Measurements from ENCODE around the gene RHBDF2.

The RHBDF2 gene

DNA sequence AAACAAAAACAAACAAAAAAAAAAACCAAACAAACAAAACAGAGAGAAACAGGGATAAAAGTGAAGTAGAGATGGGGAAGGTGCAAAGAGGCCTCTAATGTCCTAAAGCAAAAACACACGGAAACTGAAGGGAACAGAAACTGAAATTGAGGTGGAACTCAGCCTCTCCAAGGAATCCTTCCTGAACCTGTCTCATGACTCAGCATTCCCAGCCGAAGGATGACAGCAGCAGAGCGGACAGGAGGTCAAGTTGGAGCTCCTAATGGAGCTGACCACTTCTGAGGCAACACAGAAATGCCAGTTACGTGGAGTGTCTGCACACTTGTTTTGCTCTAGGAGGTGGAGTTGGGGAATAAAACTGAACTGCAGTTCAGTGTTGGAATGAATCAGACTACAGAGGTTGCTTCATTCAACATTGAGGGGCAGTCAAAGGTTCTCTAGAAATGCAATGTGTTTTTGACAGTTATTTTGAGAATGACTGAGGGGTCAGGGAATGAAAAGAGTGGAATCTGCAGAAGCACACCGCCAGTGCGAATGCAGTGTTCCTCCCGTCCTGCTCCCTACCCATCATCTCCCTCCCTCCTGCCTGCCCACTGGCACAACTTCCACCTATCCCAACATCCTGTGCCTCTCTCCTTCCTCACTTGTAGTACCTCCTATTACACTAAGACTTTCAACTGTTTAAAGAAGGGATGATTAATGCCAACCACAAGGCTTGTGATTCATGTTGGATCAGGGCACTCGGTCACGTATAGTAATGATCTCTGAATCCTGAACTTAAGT is 54.6 kb downstream of the RHBDF2 start:
- Histone ChIP-seq H3K27ac (ENCODE audit: low read depth, low read length) (peak overlapping the region; percentile 80), H3K9ac (ENCODE audit: low read depth, low read length) (0 out of 2 replicates have a peak overlapping the region, but pooled peaks have one; percentile 19), H3K9me3 (ENCODE audit: insufficient read depth, low read depth, low read length) (no peaks in the 10 kb centered on the region), H3K27me3 (ENCODE audit: insufficient read depth, low read length) (no peaks in the 10 kb centered on the region), H3K4me3 (ENCODE audit: low read length) (no peak overlapping the region), H3K36me3 (ENCODE audit: insufficient read depth, low read length) (no peaks in the 10 kb centered on the region), H3K4me1 (ENCODE audit: insufficient read depth, low read length) (peaks cover 78% of the 10 kb centered on the region)
- WGBS = 62% methylated on average over 9 of the region's 9 CpGs

DNA sequence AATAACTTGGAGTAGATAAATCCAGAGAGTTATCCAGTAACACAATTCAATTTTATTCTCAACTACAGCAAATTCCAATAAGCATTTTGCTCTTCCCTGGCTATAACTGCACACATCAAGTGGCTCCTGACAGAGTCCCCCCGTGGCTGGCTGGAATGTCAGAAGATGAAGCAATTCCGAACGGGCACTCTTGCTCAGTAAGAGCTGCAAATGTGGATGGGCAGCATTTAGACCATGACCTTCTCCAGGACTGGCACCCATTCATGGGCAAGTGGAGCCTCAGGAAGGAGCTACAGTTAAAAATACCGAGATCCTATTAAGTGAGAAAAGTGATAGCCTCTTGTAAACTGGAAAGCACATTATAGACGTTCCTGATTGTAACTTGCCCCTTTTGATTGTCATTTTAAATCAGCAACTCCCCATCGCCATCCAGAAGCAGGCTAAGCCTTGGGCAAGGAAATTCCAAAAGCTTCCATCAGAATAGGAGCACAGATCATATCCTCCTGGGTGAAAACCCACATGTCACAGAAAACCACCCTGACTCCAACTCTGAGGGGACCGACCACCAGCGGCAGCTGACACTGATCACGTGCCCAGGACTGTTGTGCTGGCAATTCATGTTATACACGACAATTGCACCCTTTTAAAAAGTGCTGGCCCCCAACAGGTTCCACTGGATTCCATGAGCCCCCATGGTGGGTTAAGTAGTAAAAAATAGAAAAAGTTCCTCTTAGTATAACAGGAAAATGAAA is 55.4 kb downstream of the RHBDF2 start:
- Histone ChIP-seq H3K27me3 (ENCODE audit: insufficient read depth, low read length) (no peaks in the 10 kb centered on the region), H3K4me3 (ENCODE audit: low read length) (no peak overlapping the region), H3K27ac (ENCODE audit: low read depth, low read length) (peak overlapping the region; percentile 80), H3K9me3 (ENCODE audit: insufficient read depth, low read depth, low read length) (no peaks in the 10 kb centered on the region), H3K9ac (ENCODE audit: low read depth, low read length) (peak overlapping the region; percentile 19; the same call in 1 of the 2 replicates), H3K36me3 (ENCODE audit: insufficient read depth, low read length) (no peaks in the 10 kb centered on the region), H3K4me1 (ENCODE audit: insufficient read depth, low read length) (peaks cover 78% of the 10 kb centered on the region)
- 41% methylated on average over 10 of the region's 10 CpGs for WGBS

DNA sequence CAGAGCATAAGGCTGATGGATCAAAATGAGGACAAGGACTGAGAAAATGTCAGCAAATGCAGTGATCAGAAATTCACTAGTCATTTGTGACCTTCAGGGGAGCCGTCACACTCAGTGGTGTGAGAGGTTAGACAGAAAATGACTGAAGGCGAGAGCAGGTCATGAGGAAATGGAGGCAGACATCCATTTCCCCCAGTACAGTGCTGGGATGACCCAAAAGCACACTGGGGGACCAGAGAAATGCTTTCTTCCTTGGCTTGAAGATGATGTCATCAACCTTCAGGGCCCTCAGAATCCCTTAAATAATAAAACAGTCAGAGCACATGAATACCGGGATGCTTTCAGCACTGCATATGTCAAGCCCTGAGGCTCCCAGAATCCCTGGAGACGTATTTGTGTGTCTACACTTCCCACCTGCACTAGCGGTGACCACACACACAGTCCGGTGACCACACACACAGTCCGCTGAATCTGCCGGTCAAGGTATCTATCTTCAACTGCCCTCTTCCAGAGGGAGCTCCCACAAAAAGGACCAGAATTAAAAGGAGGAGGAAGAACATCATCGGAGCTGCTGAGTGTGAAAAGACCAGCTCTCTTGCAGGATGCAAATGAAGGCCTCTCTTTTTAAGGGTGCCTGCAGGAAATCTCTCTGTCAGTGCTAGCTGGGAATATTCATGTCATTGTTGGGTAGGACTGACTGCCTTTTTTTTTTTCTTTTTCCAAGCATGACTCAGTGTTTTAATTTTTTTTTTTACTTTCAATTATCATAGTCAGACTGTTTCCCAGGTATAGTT is 56.5 kb downstream of the RHBDF2 start:
- WGBS = 17% methylated on average over 9 of the region's 9 CpGs
- Histone ChIP-seq H3K27ac (ENCODE audit: low read depth, low read length) (peak overlapping the region; percentile 80), H3K4me1 (ENCODE audit: insufficient read depth, low read length) (peaks cover 77% of the 10 kb centered on the region), H3K9ac (ENCODE audit: low read depth, low read length) (peak overlapping the region; percentile 38), H3K27me3 (ENCODE audit: insufficient read depth, low read length) (no peaks in the 10 kb centered on the region), H3K36me3 (ENCODE audit: insufficient read depth, low read length) (no peaks in the 10 kb centered on the region), H3K4me3 (ENCODE audit: low read length) (peak overlapping the region; percentile 12; the same call in 1 of the 2 replicates), H3K9me3 (ENCODE audit: insufficient read depth, low read depth, low read length) (no peaks in the 10 kb centered on the region)

- no peak overlapping the region for H3K27ac ChIP-seq (ENCODE audit: low read depth, low read length)
- H3K36me3 ChIP-seq (ENCODE audit: insufficient read depth, low read length) = no peaks in the 10 kb centered on the region
- no peak overlapping the region for H3K4me3 ChIP-seq (ENCODE audit: low read length)
- no peaks in the 10 kb centered on the region for H3K9me3 ChIP-seq (ENCODE audit: insufficient read depth, low read depth, low read length)
- no peak overlapping the region for H3K9ac ChIP-seq (ENCODE audit: low read depth, low read length)
- H3K4me1 ChIP-seq (ENCODE audit: insufficient read depth, low read length) = peaks cover 79% of the 10 kb centered on the region
- no peaks in the 10 kb centered on the region for H3K27me3 ChIP-seq (ENCODE audit: insufficient read depth, low read length)
- WGBS = 93% methylated on average over 8 of the region's 8 CpGs
These were observed 58.6 kb downstream of the RHBDF2 start for GRCh38 chr17:76442341-76443338.

DNA sequence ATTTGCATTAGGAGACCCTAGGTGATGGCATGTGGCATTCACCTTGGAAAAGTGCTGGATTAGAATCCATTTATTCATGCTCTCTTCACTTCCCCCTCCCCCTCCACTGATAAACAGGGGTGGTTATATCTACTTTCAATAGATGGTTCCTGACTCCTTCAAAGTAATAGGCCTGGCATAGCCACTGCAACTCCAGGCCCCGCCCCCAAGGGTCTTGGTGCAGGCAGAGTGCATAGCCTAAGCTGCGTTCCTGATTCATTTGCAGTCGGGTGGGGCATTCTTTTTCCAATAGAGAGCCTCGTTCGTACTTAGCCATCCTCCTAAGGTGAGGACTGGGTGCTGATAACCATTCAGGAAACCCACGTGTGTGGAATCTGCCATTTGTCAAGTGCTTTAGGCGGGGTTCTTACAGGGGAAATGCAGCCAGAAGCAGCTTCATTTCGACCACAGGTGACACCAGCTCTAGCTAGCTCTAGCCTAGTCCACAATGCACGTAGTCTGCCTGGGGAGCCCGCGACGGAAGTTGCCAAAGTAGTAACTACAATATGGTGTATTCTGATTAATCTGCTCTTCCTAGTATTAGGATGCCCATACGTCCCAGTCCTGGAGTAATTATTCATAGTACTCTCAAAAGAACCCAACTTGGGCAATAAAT is 59.4 kb downstream of the RHBDF2 start:
- no peak overlapping the region for H3K4me3 ChIP-seq (ENCODE audit: low read length)
- no peak overlapping the region for H3K9ac ChIP-seq (ENCODE audit: low read depth, low read length)
- H3K36me3 ChIP-seq (ENCODE audit: insufficient read depth, low read length) = no peaks in the 10 kb centered on the region
- WGBS = 59% methylated on average over 13 of the region's 13 CpGs
- H3K4me1 ChIP-seq (ENCODE audit: insufficient read depth, low read length) = peaks cover 70% of the 10 kb centered on the region
- no peaks in the 10 kb centered on the region for H3K27me3 ChIP-seq (ENCODE audit: insufficient read depth, low read length)
- H3K9me3 ChIP-seq (ENCODE audit: insufficient read depth, low read depth, low read length) = no peaks in the 10 kb centered on the region
- H3K27ac ChIP-seq (ENCODE audit: low read depth, low read length) = no peak overlapping the region

DNA sequence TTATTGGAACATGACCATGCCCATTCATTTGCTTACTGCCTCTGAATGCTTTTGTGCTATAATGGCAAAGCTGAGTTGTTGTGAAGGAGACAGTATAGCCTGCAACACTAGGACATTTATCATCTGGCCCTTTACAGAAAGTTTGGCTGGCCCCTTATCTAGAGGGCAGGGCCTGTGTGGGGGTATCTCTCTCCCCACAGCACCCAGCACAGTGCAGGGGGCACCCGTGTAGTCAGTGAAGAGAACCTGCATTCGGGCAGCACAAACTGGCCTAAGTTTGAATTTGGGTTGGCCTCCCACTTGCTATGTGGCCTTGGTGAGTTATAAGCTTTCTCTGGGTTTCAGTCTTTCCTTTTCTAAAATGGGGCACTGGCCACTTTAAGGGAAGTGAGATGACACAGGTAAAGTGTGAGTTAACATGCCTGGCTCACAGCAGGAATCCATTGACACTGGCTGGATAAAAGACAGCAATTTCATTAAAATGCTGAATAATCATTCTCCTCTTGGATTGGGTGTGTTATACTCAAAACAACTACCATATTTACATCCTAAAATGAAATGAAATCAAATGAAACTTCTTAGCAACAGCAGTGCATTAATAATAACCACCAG is 60.4 kb downstream of the RHBDF2 start:
- Histone ChIP-seq H3K4me1 (ENCODE audit: insufficient read depth, low read length) (peaks cover 61% of the 10 kb centered on the region), H3K9ac (ENCODE audit: low read depth, low read length) (no peak overlapping the region), H3K27me3 (ENCODE audit: insufficient read depth, low read length) (no peaks in the 10 kb centered on the region), H3K4me3 (ENCODE audit: low read length) (no peak overlapping the region), H3K27ac (ENCODE audit: low read depth, low read length) (peak overlapping the region; percentile 40; the same call in 1 of the 2 replicates), H3K9me3 (ENCODE audit: insufficient read depth, low read depth, low read length) (no peaks in the 10 kb centered on the region), H3K36me3 (ENCODE audit: insufficient read depth, low read length) (no peaks in the 10 kb centered on the region)
- WGBS = 66% methylated on average over 2 of the region's 2 CpGs

- H3K4me3 ChIP-seq (ENCODE audit: low read length) = no peak overlapping the region
- 93% methylated on average over 6 of the region's 6 CpGs for WGBS
- H3K27ac ChIP-seq (ENCODE audit: low read depth, low read length) = no peak overlapping the region
- no peaks in the 10 kb centered on the region for H3K36me3 ChIP-seq (ENCODE audit: insufficient read depth, low read length)
- H3K9ac ChIP-seq (ENCODE audit: low read depth, low read length) = no peak overlapping the region
- no peaks in the 10 kb centered on the region for H3K9me3 ChIP-seq (ENCODE audit: insufficient read depth, low read depth, low read length)
- H3K4me1 ChIP-seq (ENCODE audit: insufficient read depth, low read length) = peaks cover 46% of the 10 kb centered on the region
- no peaks in the 10 kb centered on the region for H3K27me3 ChIP-seq (ENCODE audit: insufficient read depth, low read length)
These were observed 61.8 kb downstream of the RHBDF2 start for GRCh38 chr17:76439314-76439928.

GRCh38 chr17:76438906-76439305 is 62.3 kb downstream of the RHBDF2 start:
- H3K4me3 ChIP-seq (ENCODE audit: low read length) = no peak overlapping the region
- H3K36me3 ChIP-seq (ENCODE audit: insufficient read depth, low read length) = no peaks in the 10 kb centered on the region
- 90% methylated on average over 9 of the region's 9 CpGs for WGBS
- H3K27me3 ChIP-seq (ENCODE audit: insufficient read depth, low read length) = no peaks in the 10 kb centered on the region
- H3K9ac ChIP-seq (ENCODE audit: low read depth, low read length) = no peak overlapping the region
- no peaks in the 10 kb centered on the region for H3K9me3 ChIP-seq (ENCODE audit: insufficient read depth, low read depth, low read length)
- H3K27ac ChIP-seq (ENCODE audit: low read depth, low read length) = no peak overlapping the region
- peaks cover 41% of the 10 kb centered on the region for H3K4me1 ChIP-seq (ENCODE audit: insufficient read depth, low read length)

GRCh38 chr17:76437467-76438402 is 63.5 kb downstream of the RHBDF2 start:
- Histone ChIP-seq H3K4me3 (ENCODE audit: low read length) (no peak overlapping the region), H3K4me1 (ENCODE audit: insufficient read depth, low read length) (peaks cover 38% of the 10 kb centered on the region), H3K9me3 (ENCODE audit: insufficient read depth, low read depth, low read length) (no peaks in the 10 kb centered on the region), H3K9ac (ENCODE audit: low read depth, low read length) (no peak overlapping the region), H3K36me3 (ENCODE audit: insufficient read depth, low read length) (no peaks in the 10 kb centered on the region), H3K27ac (ENCODE audit: low read depth, low read length) (no peak overlapping the region), H3K27me3 (ENCODE audit: insufficient read depth, low read length) (no peaks in the 10 kb centered on the region)
- 89% methylated on average over 12 of the region's 13 CpGs for WGBS

All from HUES64 (cell line).